IMR-90 (cell line): ENCODE measurements around the gene HHIPL1. TPM values are rescaled to one million over a fixed set of nuclear protein-coding genes. Genes with fewer than 3 reads are reported as not detected.

Experiments used
- ATAC-seq: fragments of 200-7000 bp; cut with Tn5 transposase; 2 replicates; pipeline ENCODE4 v1.9.1; 2020; ENCODE audit warnings: low read depth, mild to moderate bottlenecking, moderate library complexity
- BruUV-seq: library from RNA; stranded (reverse); fragments of 400-500 nt; replicated peaks from 2 replicates; lab custom pipeline; 2021; lab: Mats Ljungman, UMichigan
- CTCF ChIA-PET: fragments of 300-600 bp; formaldehyde crosslinking; extraction: SDS; loops from one replicate; lab custom pipeline; 2021; ENCODE audit warnings: antibody characterized with exemption; lab: Yijun Ruan, JAX
- POLR2A ChIA-PET: fragments of 300-600 bp; sonication (Branson Sonifier 250); formaldehyde crosslinking; loops from one replicate; lab custom pipeline; 2022; ENCODE audit warnings: antibody characterized with exemption; ENCODE audit not compliant: unreplicated experiment; lab: Charles Lee
- DNase-seq: peaks from one replicate; pipeline ENCODE4 v3.0.0; 2013
- H2AFZ ChIP-seq: replicated peaks from 2 replicates; pipeline ENCODE3; 2013; ENCODE audit warnings: low read length, mild to moderate bottlenecking; ENCODE audit not compliant: poor library complexity
- H2AK5ac ChIP-seq: 2 replicates; pipeline ENCODE4 v1.6.1; 2013; ENCODE audit warnings: low read depth, low read length, inconsistent platforms
- H2AK9ac ChIP-seq: replicated peaks from 2 replicates; pipeline ENCODE3; 2013; ENCODE audit warnings: mild to moderate bottlenecking, low read depth, low read length, moderate library complexity; ENCODE audit not compliant: poor library complexity
- H2BK120ac ChIP-seq: 2 replicates; pipeline ENCODE4 v1.6.1; 2013; ENCODE audit warnings: low read depth, low read length, inconsistent platforms
- H2BK15ac ChIP-seq: 3 replicates; pipeline ENCODE4 v1.6.1; 2013; ENCODE audit warnings: low read depth, low read length, inconsistent platforms
- H2BK20ac ChIP-seq: 2 replicates; pipeline ENCODE4 v1.6.1; 2013; ENCODE audit warnings: low read depth, mild to moderate bottlenecking, inconsistent platforms, low read length, moderate library complexity
- H2BK5ac ChIP-seq: 2 replicates; pipeline ENCODE4 v1.6.1; 2013; ENCODE audit warnings: mild to moderate bottlenecking, low read depth, low read length, inconsistent platforms; ENCODE audit not compliant: poor library complexity, severe bottlenecking
- H3K14ac ChIP-seq: replicated peaks from 2 replicates; pipeline ENCODE4 v1.6.1; 2013; ENCODE audit warnings: low read depth, low read length, inconsistent platforms
- H3K18ac ChIP-seq: 2 replicates; pipeline ENCODE4 v1.6.1; 2013; ENCODE audit warnings: low read depth, low read length, control low read depth
- H3K23ac ChIP-seq: 2 replicates; pipeline ENCODE4 v1.6.1; 2013; ENCODE audit warnings: low read depth, low read length, inconsistent platforms
- H3K27ac ChIP-seq: 2 replicates; pipeline ENCODE4 v1.5.1; 2013; ENCODE audit warnings: mild to moderate bottlenecking, control low read depth, low read length; ENCODE audit not compliant: insufficient read depth
- H3K27me3 ChIP-seq: 2 replicates; pipeline ENCODE4 v1.6.1; 2013; ENCODE audit warnings: low read length; ENCODE audit not compliant: control insufficient read depth, insufficient read depth
- H3K36me3 ChIP-seq: 2 replicates; pipeline ENCODE4 v1.6.1; 2013; ENCODE audit warnings: low read length, mixed read lengths; ENCODE audit not compliant: control insufficient read depth, insufficient read depth
- H3K4ac ChIP-seq: 2 replicates; pipeline ENCODE4 v1.6.1; 2013; ENCODE audit warnings: low read depth, low read length, inconsistent platforms
- H3K4me1 ChIP-seq: 2 replicates; pipeline ENCODE4 v1.6.1; 2013; ENCODE audit warnings: low read length, mixed read lengths; ENCODE audit not compliant: control insufficient read depth, insufficient read depth
- H3K4me2 ChIP-seq: 2 replicates; pipeline ENCODE4 v1.6.1; 2013; ENCODE audit warnings: low read depth, mild to moderate bottlenecking, control low read depth, low read length, moderate library complexity
- H3K4me3 ChIP-seq: 2 replicates; pipeline ENCODE4 v1.5.1; 2013; ENCODE audit warnings: low read depth, mild to moderate bottlenecking, control low read depth, low read length, moderate library complexity; ENCODE audit not compliant: insufficient read depth
- H3K56ac ChIP-seq: 2 replicates; pipeline ENCODE4 v1.6.1; 2013; ENCODE audit warnings: low read length, inconsistent platforms; ENCODE audit not compliant: insufficient read depth; ENCODE audit errors: extremely low read depth
- H3K79me1 ChIP-seq, 2 experiments: 2 replicates each; pipeline ENCODE4 v1.6.1; 2013; ENCODE audit warnings: low read length in 2 of 2, inconsistent platforms in 1 of 2, low read depth in 1 of 2
- H3K9ac ChIP-seq: 2 replicates; pipeline ENCODE4 v1.6.1; 2013; ENCODE audit warnings: low read depth, low read length, control low read depth
- H3K9me1 ChIP-seq: 2 replicates; pipeline ENCODE4 v1.6.1; 2013; ENCODE audit warnings: low read length, inconsistent platforms; ENCODE audit not compliant: insufficient read depth
- H3K9me3 ChIP-seq: 2 replicates; pipeline ENCODE4 v1.6.1; 2013; ENCODE audit warnings: low read length; ENCODE audit not compliant: control insufficient read depth, insufficient read depth
- H4K20me1 ChIP-seq: 2 replicates; pipeline ENCODE4 v1.6.1; 2013; ENCODE audit warnings: low read length, inconsistent platforms; ENCODE audit not compliant: insufficient read depth
- H4K5ac ChIP-seq: 2 replicates; pipeline ENCODE4 v1.6.1; 2013; ENCODE audit warnings: mild to moderate bottlenecking, low read depth, low read length, control low read depth
- H4K8ac ChIP-seq, 2 experiments: 2 replicates each; pipeline ENCODE4 v1.6.1; 2013; ENCODE audit warnings: low read depth in 2 of 2, low read length in 2 of 2, control low read depth in 1 of 2, inconsistent platforms in 1 of 2
- H4K91ac ChIP-seq: 2 replicates; pipeline ENCODE4 v1.6.1; 2013; ENCODE audit warnings: low read depth, low read length, inconsistent platforms; ENCODE audit not compliant: insufficient read depth
- BHLHE40 ChIP-seq: fragments of 150-350 bp; IDR thresholded peaks from 2 replicates; pipeline ENCODE4 v1.6.1; 2016; ENCODE audit warnings: mild to moderate bottlenecking, low read depth, low read length
- FOS ChIP-seq: fragments of 150-350 bp; IDR thresholded peaks from 2 replicates; pipeline ENCODE4 v1.6.1; 2016; ENCODE audit warnings: low read depth, low read length
- NFE2L2 ChIP-seq: fragments of 150-350 bp; IDR thresholded peaks from 2 replicates; pipeline ENCODE4 v1.6.1; 2016; ENCODE audit warnings: low read depth, mild to moderate bottlenecking, low read length
- RAD21 ChIP-seq: IDR thresholded peaks from 2 replicates; pipeline ENCODE4 v1.6.1; 2012; ENCODE audit warnings: low read length, improper control_type of control experiment
- RCOR1 ChIP-seq: IDR thresholded peaks from 2 replicates; pipeline ENCODE4 v1.6.1; 2012; ENCODE audit warnings: mild to moderate bottlenecking, low read length, improper control_type of control experiment; ENCODE audit not compliant: insufficient replicate concordance
- RFX5 ChIP-seq: IDR thresholded peaks from 2 replicates; pipeline ENCODE4 v1.8.0; 2012; ENCODE audit warnings: low read depth, mild to moderate bottlenecking, low read length, moderate library complexity
- SMC3 ChIP-seq: fragments of 150-350 bp; IDR thresholded peaks from 2 replicates; pipeline ENCODE4 v1.6.1; 2016; ENCODE audit warnings: low read depth, mild to moderate bottlenecking, antibody characterized with exemption, low read length, moderate library complexity
- WGBS, 2 experiments: methylation state at CpG; one replicate each; pipeline versions ENCODE4 v1.1.5 to v1.1.7; 2013; ENCODE audit warnings: missing lambda C conversion rate in 2 of 2; ENCODE audit not compliant: insufficient read length in 1 of 2; ENCODE audit errors: extremely low coverage in 2 of 2; 5-methylcytosine and 5-hydroxymethylcytosine counted together
- dilution Hi-C: fragments of 300-500 bp; cut with HindIII; formaldehyde crosslinking; loops from one replicate; pipeline ENCODE4 v1.14.3; 2018; ENCODE audit warnings: low sequenced_read_pairs; ENCODE audit not compliant: unreplicated experiment
- in situ Hi-C: fragments of 300-500 bp; cut with MboI; formaldehyde crosslinking; loops from 3 replicates; pipeline ENCODE4 v1.14.3; 2019; ENCODE audit warnings: low sequenced_read_pairs, inconsistent platforms, mixed read lengths
- intact Hi-C: fragments of 100-400 bp; cut with micrococcal nuclease; formaldehyde crosslinking; loops from 2 replicates; pipeline ENCODE4 v1.10.0; 2022
- polyA plus RNA-seq, 3 experiments: library from polyadenylated mRNA; depleted of rRNA; stranded (reverse); fragments of >200 nt; gene quantifications; 2 replicates each; pipeline ENCODE4 v1.2.3, GENCODE V29; 2012; ENCODE audit warnings: low replicate concordance in 1 of 3
- total RNA-seq: library from RNA; depleted of rRNA; stranded (reverse); fragments of >200 nt; gene quantifications from 2 replicates; pipeline ENCODE4 v1.2.3, GENCODE V29; 2012
- TF ChIP-seq, protein P1 (sequence below): conservative IDR thresholded peaks from 2 replicates; pipeline ENCODE4 v1.5.1; 2012; ENCODE audit warnings: mild to moderate bottlenecking, low read depth, low read length, improper control_type of control experiment

Gene HHIPL1
- total and polyA plus RNA-seq, 2 of the 4 experiments (the other 2 are of a cell fraction): 0.65 to 0.72 TPM

DNA sequence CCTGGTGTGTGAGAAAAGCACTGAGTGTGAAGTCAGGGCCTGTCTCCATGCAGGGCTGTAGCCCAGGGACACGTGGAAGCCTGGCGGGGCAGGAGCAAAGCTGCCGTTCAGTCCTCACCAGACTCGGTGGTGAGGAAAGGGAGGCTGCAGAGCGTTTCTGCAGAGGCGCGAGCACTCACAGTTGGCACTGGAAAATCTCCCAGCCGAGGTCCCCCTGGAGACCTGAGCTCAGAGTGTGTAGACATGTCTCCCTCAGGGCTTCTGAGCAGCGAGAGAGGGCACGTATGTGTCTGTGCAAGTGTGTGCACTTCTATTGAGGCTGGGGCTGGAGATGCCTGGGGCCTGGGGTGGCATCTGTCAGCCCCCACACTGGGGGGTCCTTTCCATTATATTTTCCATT, 11.0 kb upstream of the HHIPL1 start:
- Histone ChIP-seq H2AFZ (peak overlapping the region; percentile 5), H3K27me3 (peaks cover 11% of the 10 kb centered on the region; the same call in 1 of the 2 replicates), H3K9ac (no peak overlapping the region), H3K36me3 (no peaks in the 10 kb centered on the region), H2BK20ac (no peak overlapping the region), H2BK120ac (no peak overlapping the region), H4K8ac (no peak overlapping the region), H3K4ac (no peak overlapping the region), H2BK15ac (no peak overlapping the region), H3K23ac (no peak overlapping the region), H4K20me1 (no peaks in the 10 kb centered on the region), H3K18ac (no peak overlapping the region), H3K4me2 (no peak overlapping the region), H3K56ac (no peak overlapping the region), H3K4me3 (no peak overlapping the region), H3K14ac (no peak overlapping the region), H4K5ac (no peak overlapping the region), H2BK5ac (no peak overlapping the region), H2AK5ac (no peak overlapping the region), H2AK9ac (no peak overlapping the region), H3K9me1 (no peaks in the 10 kb centered on the region), H3K79me1 (no peaks in the 10 kb centered on the region), H3K9me3 (no peaks in the 10 kb centered on the region), H3K4me1 (no peaks in the 10 kb centered on the region), H4K91ac (no peak overlapping the region), H3K27ac (no peak overlapping the region)
- intact Hi-C loops: no loop called here
- DNase-seq (no peak), ATAC-seq (no peak)
- in situ Hi-C loops: no loop called here
- no peak for TF ChIP-seq RCOR1
- TF ChIP-seq BHLHE40: no peak
- TF ChIP-seq FOS: no peak
- no peak for TF ChIP-seq SMC3
- TF ChIP-seq, protein P1, sequence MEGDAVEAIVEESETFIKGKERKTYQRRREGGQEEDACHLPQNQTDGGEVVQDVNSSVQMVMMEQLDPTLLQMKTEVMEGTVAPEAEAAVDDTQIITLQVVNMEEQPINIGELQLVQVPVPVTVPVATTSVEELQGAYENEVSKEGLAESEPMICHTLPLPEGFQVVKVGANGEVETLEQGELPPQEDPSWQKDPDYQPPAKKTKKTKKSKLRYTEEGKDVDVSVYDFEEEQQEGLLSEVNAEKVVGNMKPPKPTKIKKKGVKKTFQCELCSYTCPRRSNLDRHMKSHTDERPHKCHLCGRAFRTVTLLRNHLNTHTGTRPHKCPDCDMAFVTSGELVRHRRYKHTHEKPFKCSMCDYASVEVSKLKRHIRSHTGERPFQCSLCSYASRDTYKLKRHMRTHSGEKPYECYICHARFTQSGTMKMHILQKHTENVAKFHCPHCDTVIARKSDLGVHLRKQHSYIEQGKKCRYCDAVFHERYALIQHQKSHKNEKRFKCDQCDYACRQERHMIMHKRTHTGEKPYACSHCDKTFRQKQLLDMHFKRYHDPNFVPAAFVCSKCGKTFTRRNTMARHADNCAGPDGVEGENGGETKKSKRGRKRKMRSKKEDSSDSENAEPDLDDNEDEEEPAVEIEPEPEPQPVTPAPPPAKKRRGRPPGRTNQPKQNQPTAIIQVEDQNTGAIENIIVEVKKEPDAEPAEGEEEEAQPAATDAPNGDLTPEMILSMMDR: no peak
- TF ChIP-seq RFX5: no peak
- TF ChIP-seq NFE2L2: no peak
- no peak for TF ChIP-seq RAD21
- dilution Hi-C loops: no loop called here
- BruUV-seq: no TSS peak
- POLR2A ChIA-PET: no interaction called here
- CTCF ChIA-PET: no interaction called here
- WGBS, 2 experiments: no CpG with 5 or more reads among the region's 10 CpGs
